ENCODE data around the gene PDE3A.

GRCh38 chr12:20560935-20561334 is 192.6 kb downstream of the PDE3A start:
- no peak for TF ChIP-seq CTCF (IDR thresholded peaks at IDR 0.05 in 2 of 3, conservative IDR thresholded peaks at IDR 0.05 in 1 of 3; ENCODE audit: borderline replicate concordance in 1 of 3, insufficient read depth in 1 of 3, low read depth in 2 of 3, low read length in 2 of 3)
- no peak for TF ChIP-seq TCF7L2 (IDR thresholded peaks at IDR 0.05; ENCODE audit: borderline replicate concordance, extremely low read depth, insufficient read depth, insufficient read length)
- TF ChIP-seq SIN3A (IDR thresholded peaks at IDR 0.05; ENCODE audit: low read depth) = no peak
- no peak for TF ChIP-seq SP1 (IDR thresholded peaks at IDR 0.05; ENCODE audit: low read depth)
- TF ChIP-seq JUND (IDR thresholded peaks at IDR 0.05) = no peak
- no peak for TF ChIP-seq ZFX (IDR thresholded peaks at IDR 0.05)
- TF ChIP-seq POLR2A (IDR thresholded peaks at IDR 0.05; ENCODE audit: borderline replicate concordance, extremely low read depth, insufficient read depth, insufficient read length) = no peak
- TF ChIP-seq CEBPB (IDR thresholded peaks at IDR 0.05; ENCODE audit: low read depth) = no peak
- no peak for TF ChIP-seq POLR2AphosphoS5 (IDR thresholded peaks at IDR 0.05; ENCODE audit: low read depth, low read length)
- TF ChIP-seq REST (IDR thresholded peaks at IDR 0.05; ENCODE audit: low read depth) = no peak
- no peak for TF ChIP-seq ATF3 (IDR thresholded peaks at IDR 0.05)
- TF ChIP-seq SRF (IDR thresholded peaks at IDR 0.05; ENCODE audit: low read depth) = no peak
- no peak for TF ChIP-seq EZH2 (IDR thresholded peaks at IDR 0.05)
- no peak for TF ChIP-seq EZH2phosphoT487 (IDR thresholded peaks at IDR 0.05; ENCODE audit: borderline replicate concordance)

All from HCT116 (cell line).